Measurements from ENCODE around the gene XPR1. TPM values are rescaled to one million over a fixed set of nuclear protein-coding genes. Genes with fewer than 3 reads are reported as not detected.

The XPR1 gene
- total and polyA plus RNA-seq, 10 of the 15 experiments (the other 5 are each of a cell fraction or from before 2014, with no cell fraction given): 1.1 to 33.9 (median 11.3) TPM

- ChIA-PET CTCF (interaction anchor here (0.7 to 19.8 kb wide), 6 partner anchors 13 to 216 kb away, joined by 3 to 344 read pairs (median 4); partner anchors contain the start of gene KIAA1614), SMC1A (ENCODE audit: uncharacterized antibody, unreplicated experiment) (interaction anchor here (0.8 to 19.3 kb wide), 5 partner anchors 13 to 228 kb away, joined by 3 to 304 read pairs (median 3); partner anchors contain the start of gene KIAA1614), RAD21 (ENCODE audit: unreplicated experiment) (interaction anchor here (16.7 kb wide), 1 partner anchor 42 kb away, joined by 215 read pairs; no protein-coding TSS in a partner anchor), POLR2A (interaction anchor here (0.5 to 0.6 kb wide), 2 partner anchors 15 to 144 kb away, joined by 4 to 6 read pairs; no protein-coding TSS in a partner anchor)
- H3K27me3 ChIP-seq (replicated peaks in 1 of 2; ENCODE audit: control insufficient read depth in 2 of 2, insufficient read depth in 2 of 2, low read length in 1 of 2): peaks cover 0 to 3% of the 10 kb centered on the region in 2 experiments; a peak in 1 of 4 replicates
- no peaks in the 10 kb centered on the region for H3K9me3 ChIP-seq (replicated peaks; ENCODE audit: control insufficient read depth, insufficient read depth, low read length)
- in situ Hi-C loops (cut with MboI) (no loop called here), intact Hi-C loops (cut with micrococcal nuclease; ENCODE audit: unreplicated experiment) (no loop called here)
- WGBS (ENCODE audit: insufficient coverage, insufficient replicate concordance, low lambda C conversion rate, missing lambda C conversion rate): 29% methylated on average over 7 of the region's 7 CpGs
- no peaks in the 10 kb centered on the region for H4K20me1 ChIP-seq (ENCODE audit: control insufficient read depth, insufficient read depth)
- no peak for DNase-seq (ENCODE audit: low read depth, low spot score)
- no peak overlapping the region for H3K9ac ChIP-seq (ENCODE audit: control insufficient read depth, insufficient read depth, low read length)
- H3K79me2 ChIP-seq (ENCODE audit: control insufficient read depth, insufficient read depth, low read length): no peaks in the 10 kb centered on the region
- no peak for ATAC-seq
- BruUV-seq (replicated peaks): no TSS peak
- no peak for TF ChIP-seq BRCA1 (IDR thresholded peaks at IDR 0.05; ENCODE audit: low read depth, low read length)
- TF ChIP-seq ESRRA (IDR thresholded peaks at IDR 0.05; ENCODE audit: low read length): no peak
- TF ChIP-seq RFX5 (IDR thresholded peaks at IDR 0.05; ENCODE audit: low read depth, low read length): no peak
- no peak for TF ChIP-seq GATAD2B (conservative IDR thresholded peaks at IDR 0.05; ENCODE audit: low read depth)
- H3K27ac ChIP-seq (ENCODE audit: control insufficient read depth, insufficient read depth): no peak overlapping the region
- no peaks in the 10 kb centered on the region for H3K36me3 ChIP-seq (ENCODE audit: control insufficient read depth in 2 of 2, insufficient read depth in 2 of 2, low read length in 1 of 2)
- H2AFZ ChIP-seq (ENCODE audit: control insufficient read depth, low read depth, low read length): no peak overlapping the region
- no peak overlapping the region for H3K4me3 ChIP-seq
- peaks cover 7% of the 10 kb centered on the region; the same call in 1 of the 2 replicates for H3K4me1 ChIP-seq (ENCODE audit: control insufficient read depth, insufficient read depth, low read length)
- no peak for FAIRE-seq
- no peak overlapping the region for H3K4me2 ChIP-seq (ENCODE audit: control insufficient read depth, insufficient read depth)
Observed at GRCh38 chr1:180925471-180926051, 293.7 kb downstream of the XPR1 start.
